ENCODE results near the gene EYA2.

- no peak for TF ChIP-seq POLR2A (IDR thresholded peaks at IDR 0.05)
- TF ChIP-seq CTCF (IDR thresholded peaks at IDR 0.05) = no peak
Observed at GRCh38 chr20:46991168-46991567, 96.5 kb downstream of the EYA2 start.
